Activated CD8-positive, alpha-beta T cell treated with anti-CD3 and anti-CD28 coated beads, Interleukin-2, amount 10 ng/mL, durations not matched to agents 7 days and 5 days (primary cell): ENCODE data around the gene MAP3K7. TPM values are rescaled to one million over a fixed set of nuclear protein-coding genes. Genes with fewer than 3 reads are reported as not detected.

Source experiments
- ATAC-seq: fragments of 150-1000 bp; cut with Tn5 transposase; one replicate; pipeline ENCODE4 v1.10.0; 2021; ENCODE audit warnings: moderate library complexity
- CTCF ChIA-PET: fragments of 350-600 bp; sonication (Branson Sonifier 250); formaldehyde crosslinking; loops from one replicate; lab custom pipeline; 2021; ENCODE audit warnings: antibody characterized with exemption; lab: Charles Lee
- POLR2A ChIA-PET: fragments of 350-600 bp; sonication (Branson Sonifier 250); formaldehyde crosslinking; loops from one replicate; lab custom pipeline; 2021; ENCODE audit warnings: antibody characterized with exemption; lab: Charles Lee
- DNase-seq: peaks from one replicate; pipeline ENCODE4 v3.0.0-alpha.2; 2020
- H3K27ac Mint-ChIP-seq: one replicate; pipeline ENCODE4 v1.8.0; 2021; ENCODE audit warnings: mild to moderate bottlenecking, mixed read lengths
- H3K27me3 Mint-ChIP-seq: one replicate; pipeline ENCODE4 v1.8.0; 2021; ENCODE audit warnings: low read depth, mixed read lengths
- H3K36me3 Mint-ChIP-seq: one replicate; pipeline ENCODE4 v1.8.0; 2021; ENCODE audit warnings: low read depth, mixed read lengths
- H3K4me1 Mint-ChIP-seq: one replicate; pipeline ENCODE4 v1.8.0; 2021; ENCODE audit warnings: low read depth, mixed read lengths
- H3K4me3 Mint-ChIP-seq: one replicate; pipeline ENCODE4 v1.8.0; 2021; ENCODE audit warnings: mild to moderate bottlenecking, mixed read lengths
- H3K9me3 Mint-ChIP-seq: one replicate; pipeline ENCODE4 v1.8.0; 2022; ENCODE audit warnings: mixed read lengths; ENCODE audit not compliant: insufficient read depth
- total RNA-seq, 2 experiments: library from RNA; stranded (reverse); gene quantifications; one replicate each; pipeline ENCODE4 v1.2.3, GENCODE V29; 2021

The MAP3K7 gene
- total RNA-seq, 2 experiments from 2014 or later = 27.8 to 28.1 TPM

- Mint-ChIP-seq H3K36me3 (peaks cover 13% of the 10 kb centered on the region), H3K27me3 (no peaks in the 10 kb centered on the region), H3K4me1 (no peaks in the 10 kb centered on the region), H3K9me3 (no peaks in the 10 kb centered on the region), H3K27ac (no peak overlapping the region), H3K4me3 (no peak overlapping the region)
- ChIA-PET CTCF (no interaction called here), POLR2A (no interaction called here)
- no peak for DNase-seq
- ATAC-seq = no peak
These were observed 63.0 kb downstream of the MAP3K7 start for GRCh38 chr6:90523779-90524310.

- POLR2A ChIA-PET = no interaction called here
- no peak overlapping the region for H3K4me3 Mint-ChIP-seq
- DNase-seq (no peak), ATAC-seq (no peak)
- no peaks in the 10 kb centered on the region for H3K27me3 Mint-ChIP-seq
- H3K36me3 Mint-ChIP-seq = peaks cover 17% of the 10 kb centered on the region
- CTCF ChIA-PET = no interaction called here
- H3K27ac Mint-ChIP-seq = no peak overlapping the region
- H3K4me1 Mint-ChIP-seq = no peaks in the 10 kb centered on the region
- no peaks in the 10 kb centered on the region for H3K9me3 Mint-ChIP-seq
These were observed 64.9 kb downstream of the MAP3K7 start for GRCh38 chr6:90521955-90522354.

- H3K27ac Mint-ChIP-seq = no peak overlapping the region
- H3K36me3 Mint-ChIP-seq = peaks cover 39% of the 10 kb centered on the region
- peaks cover 1% of the 10 kb centered on the region for H3K4me1 Mint-ChIP-seq
- ATAC-seq = no peak
- no peaks in the 10 kb centered on the region for H3K9me3 Mint-ChIP-seq
- no peak overlapping the region for H3K4me3 Mint-ChIP-seq
- no peaks in the 10 kb centered on the region for H3K27me3 Mint-ChIP-seq
- ChIA-PET POLR2A (no interaction called here), CTCF (interaction anchor here (0.9 kb wide), 1 partner anchor 575 kb away, joined by 4 read pairs; no protein-coding TSS in a partner anchor)
- no peak for DNase-seq
These were observed 70.7 kb downstream of the MAP3K7 start for GRCh38 chr6:90516074-90516660.

- POLR2A ChIA-PET = no interaction called here
- Mint-ChIP-seq H3K4me3 (no peak overlapping the region), H3K27me3 (no peaks in the 10 kb centered on the region), H3K4me1 (peaks cover 14% of the 10 kb centered on the region), H3K36me3 (peaks cover 47% of the 10 kb centered on the region), H3K9me3 (no peaks in the 10 kb centered on the region), H3K27ac (no peak overlapping the region)
- ATAC-seq (no peak), DNase-seq (no peak)
- CTCF ChIA-PET = no interaction called here
These were observed 72.4 kb downstream of the MAP3K7 start for GRCh38 chr6:90514496-90514895.

GRCh38 chr6:90508753-90509152 is 78.1 kb downstream of the MAP3K7 start:
- peaks cover 9% of the 10 kb centered on the region for H3K9me3 Mint-ChIP-seq
- ChIA-PET POLR2A (no interaction called here), CTCF (interaction anchor here (0.6 kb wide), 1 partner anchor 67 kb away, joined by 3 read pairs; no protein-coding TSS in a partner anchor)
- no peak overlapping the region for H3K27ac Mint-ChIP-seq
- no peak for ATAC-seq
- peaks cover 14% of the 10 kb centered on the region for H3K4me1 Mint-ChIP-seq
- no peak overlapping the region for H3K4me3 Mint-ChIP-seq
- H3K27me3 Mint-ChIP-seq = peaks cover 7% of the 10 kb centered on the region
- peaks cover 34% of the 10 kb centered on the region for H3K36me3 Mint-ChIP-seq
- DNase-seq = no peak

GRCh38 chr6:90502866-90503407 is 83.9 kb downstream of the MAP3K7 start:
- no peak for ATAC-seq

GRCh38 chr6:90502381-90502780 is 84.5 kb downstream of the MAP3K7 start:
- ChIA-PET POLR2A (no interaction called here), CTCF (interaction anchor here (1.6 kb wide), 1 partner anchor 23 kb away, joined by 5 read pairs; no protein-coding TSS in a partner anchor)
- no peaks in the 10 kb centered on the region for H3K36me3 Mint-ChIP-seq
- DNase-seq (no peak), ATAC-seq (no peak)
- H3K4me1 Mint-ChIP-seq = peaks cover 10% of the 10 kb centered on the region
- H3K9me3 Mint-ChIP-seq = no peaks in the 10 kb centered on the region
- H3K27ac Mint-ChIP-seq = no peak overlapping the region
- no peak overlapping the region for H3K4me3 Mint-ChIP-seq
- H3K27me3 Mint-ChIP-seq = peaks cover 21% of the 10 kb centered on the region

More at GRCh38 chr6:90502866-90503407, 83.9 kb downstream of the MAP3K7 start:
- DNase-seq = no peak
- Mint-ChIP-seq H3K27ac (no peak overlapping the region), H3K36me3 (no peaks in the 10 kb centered on the region), H3K4me3 (no peak overlapping the region), H3K4me1 (peaks cover 10% of the 10 kb centered on the region), H3K9me3 (no peaks in the 10 kb centered on the region), H3K27me3 (peaks cover 18% of the 10 kb centered on the region)
- ChIA-PET POLR2A (no interaction called here), CTCF (interaction anchor here (1.6 kb wide), 1 partner anchor 24 kb away, joined by 5 read pairs; no protein-coding TSS in a partner anchor)

GRCh38 chr6:90500458-90500857 is 86.4 kb downstream of the MAP3K7 start:
- ChIA-PET CTCF (interaction anchor here (1.5 kb wide), 1 partner anchor 560 kb away, joined by 3 read pairs; no protein-coding TSS in a partner anchor), POLR2A (no interaction called here)
- H3K27me3 Mint-ChIP-seq = peaks cover 26% of the 10 kb centered on the region
- no peak for DNase-seq
- peaks cover 10% of the 10 kb centered on the region for H3K4me1 Mint-ChIP-seq
- no peak overlapping the region for H3K27ac Mint-ChIP-seq
- no peak overlapping the region for H3K4me3 Mint-ChIP-seq
- ATAC-seq = no peak
- no peaks in the 10 kb centered on the region for H3K9me3 Mint-ChIP-seq
- no peaks in the 10 kb centered on the region for H3K36me3 Mint-ChIP-seq

GRCh38 chr6:90497411-90497810 is 89.5 kb downstream of the MAP3K7 start:
- ATAC-seq = no peak
- CTCF ChIA-PET = interaction anchor here (0.5 to 2.1 kb wide), 7 partner anchors 10 to 889 kb away, joined by 3 to 7 read pairs (median 3); no protein-coding TSS in a partner anchor
- H3K4me1 Mint-ChIP-seq = peaks cover 6% of the 10 kb centered on the region
- H3K4me3 Mint-ChIP-seq = no peak overlapping the region
- no peak for DNase-seq
- no peak overlapping the region for H3K27ac Mint-ChIP-seq
- H3K27me3 Mint-ChIP-seq = peaks cover 44% of the 10 kb centered on the region
- POLR2A ChIA-PET = no interaction called here
- H3K9me3 Mint-ChIP-seq = no peaks in the 10 kb centered on the region
- H3K36me3 Mint-ChIP-seq = no peaks in the 10 kb centered on the region

- no peaks in the 10 kb centered on the region for H3K9me3 Mint-ChIP-seq
- POLR2A ChIA-PET = no interaction called here
- no peaks in the 10 kb centered on the region for H3K36me3 Mint-ChIP-seq
- CTCF ChIA-PET = interaction anchor here (1.0 to 2.1 kb wide), 2 partner anchors 10 to 17 kb away, joined by 3 to 7 read pairs; no protein-coding TSS in a partner anchor
- no peak overlapping the region for H3K4me3 Mint-ChIP-seq
- H3K4me1 Mint-ChIP-seq = peaks cover 6% of the 10 kb centered on the region
- ATAC-seq = no peak
- peaks cover 50% of the 10 kb centered on the region for H3K27me3 Mint-ChIP-seq
- H3K27ac Mint-ChIP-seq = no peak overlapping the region
- DNase-seq = no peak
These were observed 90.4 kb downstream of the MAP3K7 start for GRCh38 chr6:90496258-90497016.

- ChIA-PET POLR2A (no interaction called here), CTCF (no interaction called here)
- no peaks in the 10 kb centered on the region for H3K9me3 Mint-ChIP-seq
- no peak overlapping the region for H3K27ac Mint-ChIP-seq
- H3K36me3 Mint-ChIP-seq = no peaks in the 10 kb centered on the region
- no peak for DNase-seq
- no peak overlapping the region for H3K4me3 Mint-ChIP-seq
- no peak for ATAC-seq
- H3K4me1 Mint-ChIP-seq = peaks cover 6% of the 10 kb centered on the region
- H3K27me3 Mint-ChIP-seq = peaks cover 48% of the 10 kb centered on the region
These were observed 91.6 kb downstream of the MAP3K7 start for GRCh38 chr6:90495216-90495817.
